ENCODE measurements around the gene GORASP1.
A peak's percentile ranks its signal among the peaks of the same experiment; 100 is the strongest.

Gene GORASP1

GRCh38 chr3:39118931-39119660 lies 11.7 kb upstream of the GORASP1 start:
- peaks cover 12% of the 10 kb centered on the region for H3K36me3 ChIP-seq (ENCODE audit: insufficient read depth, low read length)
- no peaks in the 10 kb centered on the region for H3K9me3 ChIP-seq (ENCODE audit: low read length)
- H3K27ac ChIP-seq (ENCODE audit: low read depth, low read length) = no peak overlapping the region
- no peak overlapping the region for H3K4me3 ChIP-seq (ENCODE audit: low read depth in 1 of 2, low read length in 2 of 2)
- no peak overlapping the region for H3K9ac ChIP-seq (ENCODE audit: low read length)
- H3K27me3 ChIP-seq (ENCODE audit: control insufficient read depth in 1 of 2, insufficient read depth in 2 of 2, low read length in 2 of 2) = no peaks in the 10 kb centered on the region
- H3K4me1 ChIP-seq (ENCODE audit: insufficient read depth, low read length) = no peaks in the 10 kb centered on the region

- Histone ChIP-seq H3K4me1 (ENCODE audit: insufficient read depth, low read length) (no peaks in the 10 kb centered on the region), H3K9ac (ENCODE audit: low read length) (no peak overlapping the region), H3K27me3 (ENCODE audit: control insufficient read depth in 1 of 2, insufficient read depth in 2 of 2, low read length in 2 of 2) (no peaks in the 10 kb centered on the region), H3K9me3 (ENCODE audit: low read length) (no peaks in the 10 kb centered on the region), H3K27ac (ENCODE audit: low read depth, low read length) (no peak overlapping the region), H3K36me3 (ENCODE audit: insufficient read depth, low read length) (peaks cover 12% of the 10 kb centered on the region), H3K4me3 (ENCODE audit: low read depth in 1 of 2, low read length in 2 of 2) (no peak overlapping the region)
Measured at GRCh38 chr3:39118079-39118478, 10.7 kb upstream of the GORASP1 start.

DNA sequence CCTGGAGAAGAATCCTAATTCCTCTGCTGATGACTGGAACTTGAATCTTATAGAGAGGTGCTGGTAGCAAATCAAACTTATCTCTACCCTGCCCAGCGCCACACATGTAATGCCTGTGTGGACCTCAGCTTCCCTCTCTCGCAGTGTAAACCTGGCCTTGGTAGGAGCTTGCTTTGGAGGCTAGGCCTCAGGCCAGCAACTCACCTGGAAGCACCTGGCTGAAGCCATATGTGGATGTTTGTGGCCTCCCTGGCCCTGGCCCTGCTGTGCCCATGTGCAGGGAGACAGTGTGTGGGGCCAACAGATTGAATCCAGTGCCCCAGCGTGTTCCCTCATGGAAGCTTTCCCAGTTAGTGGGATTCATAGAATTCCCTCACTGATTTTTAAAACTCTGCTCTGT lies 8.4 kb upstream of the GORASP1 start:
- no peak overlapping the region for H3K4me3 ChIP-seq (ENCODE audit: low read depth in 1 of 2, low read length in 2 of 2)
- no peak overlapping the region for H3K9ac ChIP-seq (ENCODE audit: low read length)
- peaks cover 7% of the 10 kb centered on the region for H3K36me3 ChIP-seq (ENCODE audit: insufficient read depth, low read length)
- H3K27me3 ChIP-seq (ENCODE audit: control insufficient read depth in 1 of 2, insufficient read depth in 2 of 2, low read length in 2 of 2) = no peaks in the 10 kb centered on the region
- H3K4me1 ChIP-seq (ENCODE audit: insufficient read depth, low read length) = no peaks in the 10 kb centered on the region
- H3K9me3 ChIP-seq (ENCODE audit: low read length) = no peaks in the 10 kb centered on the region
- no peak overlapping the region for H3K27ac ChIP-seq (ENCODE audit: low read depth, low read length)

- Histone ChIP-seq H3K36me3 (ENCODE audit: insufficient read depth, low read length) (peaks cover 6% of the 10 kb centered on the region), H3K4me3 (ENCODE audit: low read depth in 1 of 2, low read length in 2 of 2) (no peak overlapping the region), H3K9me3 (ENCODE audit: low read length) (no peaks in the 10 kb centered on the region), H3K4me1 (ENCODE audit: insufficient read depth, low read length) (no peaks in the 10 kb centered on the region), H3K27me3 (ENCODE audit: control insufficient read depth in 1 of 2, insufficient read depth in 2 of 2, low read length in 2 of 2) (no peaks in the 10 kb centered on the region), H3K27ac (ENCODE audit: low read depth, low read length) (no peak overlapping the region), H3K9ac (ENCODE audit: low read length) (no peak overlapping the region)
Measured at GRCh38 chr3:39114456-39114855, 7.0 kb upstream of the GORASP1 start.

DNA sequence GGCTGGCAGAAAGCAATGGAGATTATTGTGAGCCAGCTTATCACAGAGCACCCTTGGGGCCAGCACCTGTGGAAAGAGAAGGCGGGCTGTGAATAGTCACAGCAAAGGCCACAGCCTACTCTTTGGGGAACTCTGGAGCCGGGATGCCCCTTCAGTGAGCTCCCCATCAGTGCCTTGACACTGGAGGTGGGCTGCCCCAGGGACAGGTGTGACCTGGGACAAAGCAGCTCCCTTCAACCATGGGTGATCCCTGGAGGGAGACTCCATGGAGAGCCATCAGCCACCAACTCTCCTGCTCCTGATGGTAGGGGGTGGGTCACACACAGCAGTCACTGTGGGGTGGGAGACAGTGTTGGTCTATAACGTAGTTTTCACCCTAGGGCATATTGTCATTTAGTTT lies 5.9 kb upstream of the GORASP1 start:
- H3K9me3 ChIP-seq (ENCODE audit: low read length) = no peaks in the 10 kb centered on the region
- peaks cover 6% of the 10 kb centered on the region for H3K36me3 ChIP-seq (ENCODE audit: insufficient read depth, low read length)
- no peak overlapping the region for H3K9ac ChIP-seq (ENCODE audit: low read length)
- no peak overlapping the region for H3K4me3 ChIP-seq (ENCODE audit: low read depth in 1 of 2, low read length in 2 of 2)
- peaks cover 5% of the 10 kb centered on the region for H3K4me1 ChIP-seq (ENCODE audit: insufficient read depth, low read length)
- no peak overlapping the region for H3K27ac ChIP-seq (ENCODE audit: low read depth, low read length)
- no peaks in the 10 kb centered on the region for H3K27me3 ChIP-seq (ENCODE audit: control insufficient read depth in 1 of 2, insufficient read depth in 2 of 2, low read length in 2 of 2)

- no peaks in the 10 kb centered on the region for H3K9me3 ChIP-seq (ENCODE audit: low read length)
- no peaks in the 10 kb centered on the region for H3K27me3 ChIP-seq (ENCODE audit: control insufficient read depth in 1 of 2, insufficient read depth in 2 of 2, low read length in 2 of 2)
- H3K27ac ChIP-seq (ENCODE audit: low read depth, low read length) = no peak overlapping the region
- H3K9ac ChIP-seq (ENCODE audit: low read length) = no peak overlapping the region
- peaks cover 10% of the 10 kb centered on the region for H3K4me1 ChIP-seq (ENCODE audit: insufficient read depth, low read length)
- no peak overlapping the region for H3K4me3 ChIP-seq (ENCODE audit: low read depth in 1 of 2, low read length in 2 of 2)
- no peaks in the 10 kb centered on the region for H3K36me3 ChIP-seq (ENCODE audit: insufficient read depth, low read length)
Measured at GRCh38 chr3:39112535-39112934, 5.1 kb upstream of the GORASP1 start.

DNA sequence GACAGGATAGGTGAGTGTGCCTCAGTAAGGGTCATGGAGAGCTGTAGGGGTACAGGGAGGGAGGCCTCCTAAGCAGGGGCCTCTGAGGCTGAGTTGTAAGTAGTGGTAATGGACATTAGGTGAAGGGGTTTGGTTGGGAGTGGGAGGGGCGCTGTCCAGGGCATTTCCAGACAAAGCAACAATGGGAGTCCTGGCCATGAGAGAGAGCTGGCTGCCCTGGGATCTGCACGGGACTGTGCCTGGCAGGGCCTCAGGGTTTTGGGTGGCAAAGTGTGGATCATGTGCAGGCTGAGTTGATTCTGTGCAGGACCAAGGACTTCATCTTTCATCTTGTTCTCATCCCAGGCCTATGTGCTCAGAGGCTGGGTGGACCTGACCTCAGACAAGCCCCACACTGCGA lies 4.7 kb upstream of the GORASP1 start:
- no peak overlapping the region for H3K9ac ChIP-seq (ENCODE audit: low read length)
- H3K36me3 ChIP-seq (ENCODE audit: insufficient read depth, low read length) = no peaks in the 10 kb centered on the region
- no peak overlapping the region for H3K4me3 ChIP-seq (ENCODE audit: low read depth in 1 of 2, low read length in 2 of 2)
- H3K9me3 ChIP-seq (ENCODE audit: low read length) = no peaks in the 10 kb centered on the region
- no peak overlapping the region for H3K27ac ChIP-seq (ENCODE audit: low read depth, low read length)
- H3K4me1 ChIP-seq (ENCODE audit: insufficient read depth, low read length) = peaks cover 10% of the 10 kb centered on the region
- no peaks in the 10 kb centered on the region for H3K27me3 ChIP-seq (ENCODE audit: control insufficient read depth in 1 of 2, insufficient read depth in 2 of 2, low read length in 2 of 2)

DNA sequence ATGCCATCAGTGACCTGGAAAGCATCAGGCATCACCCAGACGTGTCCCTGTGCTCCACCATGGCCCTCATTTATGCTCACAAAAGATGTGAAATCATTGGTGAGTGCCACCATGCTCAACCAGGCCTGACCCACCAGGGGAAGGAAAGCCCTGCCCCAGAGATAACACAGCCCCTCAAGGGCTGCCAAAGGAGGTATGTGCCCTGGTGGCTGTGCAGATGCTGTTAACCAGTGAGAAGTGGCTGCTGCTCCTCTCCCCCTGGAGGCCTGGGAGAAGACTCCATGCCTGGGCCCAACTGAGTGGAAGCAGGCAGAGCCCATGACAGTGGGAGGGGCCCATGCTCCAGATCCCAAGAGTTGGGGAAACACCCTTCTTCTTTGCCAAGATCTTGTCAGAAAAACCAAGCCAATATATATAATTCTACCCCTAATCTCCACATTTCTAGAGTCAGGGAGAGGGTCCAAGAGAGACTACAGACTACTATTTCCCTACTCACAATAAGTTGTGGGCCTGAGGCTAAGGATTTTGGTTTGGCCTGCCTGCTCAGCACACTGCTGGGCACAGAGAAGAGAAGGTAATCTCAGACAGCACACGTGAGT lies 2.7 kb upstream of the GORASP1 start:
- H3K27ac ChIP-seq (ENCODE audit: low read depth, low read length) = no peak overlapping the region
- H3K9me3 ChIP-seq (ENCODE audit: low read length) = no peaks in the 10 kb centered on the region
- H3K4me3 ChIP-seq (ENCODE audit: low read depth in 1 of 2, low read length in 2 of 2) = no peak overlapping the region
- H3K27me3 ChIP-seq (ENCODE audit: control insufficient read depth in 1 of 2, insufficient read depth in 2 of 2, low read length in 2 of 2) = no peaks in the 10 kb centered on the region
- H3K36me3 ChIP-seq (ENCODE audit: insufficient read depth, low read length) = no peaks in the 10 kb centered on the region
- H3K9ac ChIP-seq (ENCODE audit: low read length) = no peak overlapping the region
- H3K4me1 ChIP-seq (ENCODE audit: insufficient read depth, low read length) = peaks cover 24% of the 10 kb centered on the region

- Histone ChIP-seq H3K4me1 (ENCODE audit: insufficient read depth, low read length) (peaks cover 33% of the 10 kb centered on the region), H3K9me3 (ENCODE audit: low read length) (no peaks in the 10 kb centered on the region), H3K36me3 (ENCODE audit: insufficient read depth, low read length) (no peaks in the 10 kb centered on the region), H3K9ac (ENCODE audit: low read length) (no peak overlapping the region), H3K4me3 (ENCODE audit: low read depth in 1 of 2, low read length in 2 of 2) (no peak overlapping the region), H3K27ac (ENCODE audit: low read depth, low read length) (no peak overlapping the region), H3K27me3 (ENCODE audit: control insufficient read depth in 1 of 2, insufficient read depth in 2 of 2, low read length in 2 of 2) (no peaks in the 10 kb centered on the region)
Measured at GRCh38 chr3:39109086-39109485, 1.7 kb upstream of the GORASP1 start.

DNA sequence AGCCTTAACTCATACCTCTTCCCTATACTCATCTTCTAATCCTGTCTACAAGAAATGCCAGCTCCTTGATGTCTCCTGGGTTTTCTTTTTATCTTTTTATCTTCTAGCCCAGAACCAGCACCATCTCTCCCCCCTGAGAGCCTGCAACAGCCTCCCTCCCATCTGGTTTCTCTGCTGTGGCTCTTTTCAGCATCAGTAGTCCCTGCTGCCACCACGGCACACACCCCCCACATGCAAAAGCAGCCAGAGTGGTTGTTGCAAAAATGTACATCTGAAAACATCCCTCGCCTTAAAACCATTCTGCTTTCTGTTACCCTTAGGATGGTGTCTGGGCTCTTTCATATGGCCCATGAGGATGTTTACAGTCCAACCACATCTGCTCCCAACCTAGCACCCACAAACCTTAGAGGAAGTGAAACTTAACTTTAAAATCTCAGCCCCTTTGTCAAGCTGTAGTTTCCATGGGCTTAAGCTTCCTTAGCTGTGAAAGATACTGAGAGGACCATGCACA lies 828 bp upstream of the GORASP1 start:
- peak overlapping the region; percentile 54 for H3K9ac ChIP-seq (ENCODE audit: low read length)
- peak overlapping the region; percentile 87 for H3K27ac ChIP-seq (ENCODE audit: low read depth, low read length)

DNA sequence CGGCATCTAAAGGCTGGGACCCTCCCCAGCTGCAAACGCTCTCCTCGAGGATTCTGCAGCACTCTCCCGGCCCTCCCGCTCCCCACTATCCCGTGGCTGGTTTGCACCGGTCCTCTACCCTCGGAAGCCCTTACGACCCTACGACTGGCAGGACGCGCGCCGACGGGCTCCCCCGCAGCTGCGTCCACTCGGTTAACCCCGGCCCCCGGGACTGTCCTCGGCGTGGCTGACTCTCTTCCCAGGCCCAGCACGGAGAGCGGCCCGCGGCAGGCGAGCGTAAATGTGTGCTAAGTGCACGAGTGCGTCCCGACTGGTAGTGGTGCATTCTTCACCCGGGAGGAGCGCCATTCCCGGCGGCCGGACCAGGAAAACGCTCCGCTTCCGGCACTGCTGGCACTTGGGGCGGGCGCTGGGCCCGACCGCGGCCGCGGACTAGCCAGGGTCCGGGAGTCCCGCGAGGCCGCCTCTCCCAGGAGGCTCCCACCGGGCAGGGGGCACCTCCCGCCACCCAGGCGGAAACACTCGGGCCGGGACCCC lies 508 bp downstream of the GORASP1 start:
- H3K9ac ChIP-seq (ENCODE audit: low read length) = peak overlapping the region; percentile 54
- H3K4me3 ChIP-seq (ENCODE audit: low read depth in 1 of 2, low read length in 2 of 2) = peak overlapping the region; percentile 89 to 93
- no peaks in the 10 kb centered on the region for H3K9me3 ChIP-seq (ENCODE audit: low read length)
- no peaks in the 10 kb centered on the region for H3K36me3 ChIP-seq (ENCODE audit: insufficient read depth, low read length)
- no peaks in the 10 kb centered on the region for H3K27me3 ChIP-seq (ENCODE audit: control insufficient read depth in 1 of 2, insufficient read depth in 2 of 2, low read length in 2 of 2)
- peak overlapping the region; percentile 87 for H3K27ac ChIP-seq (ENCODE audit: low read depth, low read length)
- peaks cover 34% of the 10 kb centered on the region for H3K4me1 ChIP-seq (ENCODE audit: insufficient read depth, low read length)

More for the DNA sequence above, 828 bp upstream of the GORASP1 start:
- H3K36me3 ChIP-seq (ENCODE audit: insufficient read depth, low read length) = no peaks in the 10 kb centered on the region
- H3K4me3 ChIP-seq (ENCODE audit: low read depth in 1 of 2, low read length in 2 of 2) = peak overlapping the region; percentile 89 to 93
- H3K9me3 ChIP-seq (ENCODE audit: low read length) = no peaks in the 10 kb centered on the region
- H3K27me3 ChIP-seq (ENCODE audit: control insufficient read depth in 1 of 2, insufficient read depth in 2 of 2, low read length in 2 of 2) = no peaks in the 10 kb centered on the region
- peaks cover 34% of the 10 kb centered on the region for H3K4me1 ChIP-seq (ENCODE audit: insufficient read depth, low read length)

Data from muscle layer of colon (tissue), 2 donors.